ENCODE results near the gene QDPR.

GRCh38 chr4:17489123-17489522 is 22.8 kb downstream of the QDPR start:
- TF ChIP-seq RAD21 (IDR thresholded peaks at IDR 0.05; ENCODE audit: low read length) (no peak), EP300 (IDR thresholded peaks at IDR 0.05; ENCODE audit: borderline replicate concordance in 1 of 2, low read depth in 1 of 2, low read length in 1 of 2) (no peak), FOXJ3 (CRISPR knock-in tag; IDR thresholded peaks at IDR 0.05) (no peak), SIN3A (IDR thresholded peaks at IDR 0.05; ENCODE audit: borderline replicate concordance, low read depth, low read length) (no peak), REST (IDR thresholded peaks at IDR 0.05; ENCODE audit: low read depth, low read length) (no peak), JUND (IDR thresholded peaks at IDR 0.05) (no peak)
